HG03025 (cell line): ENCODE data around the gene TMEM198.

ENCODE experiments used
- ATAC-seq: cut with Tn5 transposase; IDR thresholded peaks from one replicate; pipeline ENCODE4 v1.9.1; 2021; ENCODE audit warnings: mild to moderate bottlenecking, moderate library complexity; ENCODE audit not compliant: unreplicated experiment, low FRiP score

Gene TMEM198

GRCh38 chr2:219560893-219561178 is 17.0 kb downstream of the TMEM198 start:
- no peak for ATAC-seq

- no peak for ATAC-seq
Measured at GRCh38 chr2:219561179-219562048, 17.6 kb downstream of the TMEM198 start.

- no peak for ATAC-seq
Measured at GRCh38 chr2:219562049-219563020, 18.5 kb downstream of the TMEM198 start.

- no peak for ATAC-seq
Measured at GRCh38 chr2:219563271-219563928, 19.6 kb downstream of the TMEM198 start.

GRCh38 chr2:219565130-219566080 is 21.6 kb downstream of the TMEM198 start:
- no peak for ATAC-seq

- ATAC-seq: no peak
Measured at GRCh38 chr2:219566640-219567039, 22.8 kb downstream of the TMEM198 start.

GRCh38 chr2:219567131-219567530 is 23.3 kb downstream of the TMEM198 start:
- ATAC-seq: no peak

- ATAC-seq: no peak
Measured at GRCh38 chr2:219567791-219568361, 24.0 kb downstream of the TMEM198 start.

- no peak for ATAC-seq
Measured at GRCh38 chr2:219569041-219569440, 25.2 kb downstream of the TMEM198 start.

- no peak for ATAC-seq
Measured at GRCh38 chr2:219569635-219570034, 25.8 kb downstream of the TMEM198 start.

GRCh38 chr2:219570194-219570923 is 26.5 kb downstream of the TMEM198 start:
- ATAC-seq: no peak

GRCh38 chr2:219570924-219571310 is 27.1 kb downstream of the TMEM198 start:
- no peak for ATAC-seq

GRCh38 chr2:219571311-219572236 is 27.7 kb downstream of the TMEM198 start, which contains the start of gene OBSL1:
OBSL1 (minus strand) TSS chr2:219571539; CDS start chr2:219571232, 307 bp downstream.
- ATAC-seq: no peak

GRCh38 chr2:219572237-219573001 is 28.6 kb downstream of the TMEM198 start, which contains the start of gene INHA:
INHA (plus strand) TSS chr2:219572310; CDS start chr2:219572375, 65 bp downstream.
- ATAC-seq: no peak

- ATAC-seq: no peak
Measured at GRCh38 chr2:219573166-219573565, 29.3 kb downstream of the TMEM198 start.

GRCh38 chr2:219574484-219575311 is 30.9 kb downstream of the TMEM198 start:
- no peak for ATAC-seq
